ENCODE data around the gene SNRPB2. TPM values are rescaled to one million over a fixed set of nuclear protein-coding genes. Genes with fewer than 3 reads are reported as not detected.

SNRPB2 gene
- polyA plus RNA-seq, 1 donor from 2014 or later = 302 TPM

GRCh38 chr20:16710781-16711180 is 19.0 kb upstream of the SNRPB2 start:
- Histone ChIP-seq H3K79me2 (replicated peaks; ENCODE audit: insufficient read depth, low read length) (no peaks in the 10 kb centered on the region), H2AFZ (ENCODE audit: low read depth, low read length) (no peak overlapping the region), H3K9me2 (ENCODE audit: insufficient read depth, low read length) (no peaks in the 10 kb centered on the region), H3K4me3 (ENCODE audit: low read length) (no peak overlapping the region), H3K27me3 (ENCODE audit: insufficient read depth, low read depth, low read length) (no peaks in the 10 kb centered on the region), H3F3A (ENCODE audit: insufficient read depth, low read length, poor library complexity, severe bottlenecking) (no peaks in the 10 kb centered on the region), H3K9ac (ENCODE audit: low read length) (no peak overlapping the region), H3K9me3 (ENCODE audit: low read length) (no peaks in the 10 kb centered on the region), H3K27ac (ENCODE audit: low read length) (no peak overlapping the region), H3K36me3 (ENCODE audit: insufficient read depth, low read length) (no peaks in the 10 kb centered on the region), H3K4me2 (ENCODE audit: low read length) (no peak overlapping the region), H4K20me1 (ENCODE audit: insufficient read depth) (no peaks in the 10 kb centered on the region)
- TF ChIP-seq CTCF (IDR thresholded peaks at IDR 0.05; ENCODE audit: poor library complexity, severe bottlenecking) (no peak), EZH2 (IDR thresholded peaks at IDR 0.05; ENCODE audit: borderline replicate concordance, insufficient read depth, low read length, poor library complexity, severe bottlenecking) (no peak), RAD21 (conservative IDR thresholded peaks at IDR 0.05) (no peak), POLR2AphosphoS5 (IDR thresholded peaks at IDR 0.05) (no peak), EP300 (conservative IDR thresholded peaks at IDR 0.05; ENCODE audit: poor library complexity, severe bottlenecking) (no peak), MXI1 (conservative IDR thresholded peaks at IDR 0.05; ENCODE audit: poor library complexity, severe bottlenecking) (no peak), REST (IDR thresholded peaks at IDR 0.05; ENCODE audit: borderline replicate concordance) (no peak), SMC3 (conservative IDR thresholded peaks at IDR 0.05; ENCODE audit: poor library complexity) (no peak), TAF1 (IDR thresholded peaks at IDR 0.05; ENCODE audit: low read depth) (no peak)

GRCh38 chr20:16711661-16712258 is 18.1 kb upstream of the SNRPB2 start:
- Histone ChIP-seq H3K4me3 (ENCODE audit: low read length) (no peak overlapping the region), H3K27ac (ENCODE audit: low read length) (no peak overlapping the region), H3K9me2 (ENCODE audit: insufficient read depth, low read length) (no peaks in the 10 kb centered on the region), H4K20me1 (ENCODE audit: insufficient read depth) (no peaks in the 10 kb centered on the region), H3K9me3 (ENCODE audit: low read length) (no peaks in the 10 kb centered on the region), H3K79me2 (replicated peaks; ENCODE audit: insufficient read depth, low read length) (no peaks in the 10 kb centered on the region), H3K4me2 (ENCODE audit: low read length) (no peak overlapping the region), H3K27me3 (ENCODE audit: insufficient read depth, low read depth, low read length) (no peaks in the 10 kb centered on the region), H2AFZ (ENCODE audit: low read depth, low read length) (no peak overlapping the region), H3K36me3 (ENCODE audit: insufficient read depth, low read length) (no peaks in the 10 kb centered on the region), H3F3A (ENCODE audit: insufficient read depth, low read length, poor library complexity, severe bottlenecking) (no peaks in the 10 kb centered on the region), H3K9ac (ENCODE audit: low read length) (no peak overlapping the region)
- no peak for TF ChIP-seq EZH2 (IDR thresholded peaks at IDR 0.05; ENCODE audit: borderline replicate concordance, insufficient read depth, low read length, poor library complexity, severe bottlenecking)
- TF ChIP-seq POLR2AphosphoS5 (IDR thresholded peaks at IDR 0.05) = no peak

Measured in neural cell (in vitro differentiated cells).